Measurements from ENCODE around the gene CDK5. TPM values are rescaled to one million over a fixed set of nuclear protein-coding genes. Genes with fewer than 3 reads are reported as not detected.

Gene CDK5
- total and polyA plus RNA-seq, 2 of the 13 experiments (the other 11 are each of a cell fraction or from before 2014, with no cell fraction given) = 16.4 to 21.3 TPM

DNA sequence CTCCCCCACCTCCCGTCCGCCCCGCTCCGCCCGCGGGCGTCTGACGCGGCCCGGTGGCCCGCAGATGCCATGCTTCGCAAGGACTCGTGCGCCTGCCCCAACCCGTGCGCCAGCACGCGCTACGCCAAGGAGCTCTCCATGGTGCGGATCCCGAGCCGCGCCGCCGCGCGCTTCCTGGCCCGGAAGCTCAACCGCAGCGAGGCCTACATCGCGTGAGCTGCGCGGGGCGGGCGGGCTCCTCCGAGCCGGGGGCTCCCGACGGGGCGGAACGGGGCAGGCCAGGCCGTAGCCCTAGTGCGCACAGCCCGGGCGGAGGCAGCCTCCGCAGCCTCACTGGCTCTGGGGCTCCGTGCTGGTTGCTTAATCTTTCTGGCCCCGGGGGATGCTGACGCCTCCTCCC is 6.6 kb downstream of the CDK5 start:
- Histone ChIP-seq H2AFZ (ENCODE audit: low read length) (no peak overlapping the region), H3K79me2 (ENCODE audit: insufficient read depth, low read length) (no peaks in the 10 kb centered on the region), H3K4me1 (ENCODE audit: insufficient read depth, low read length) (peaks cover 4% of the 10 kb centered on the region), H3K9me3 (ENCODE audit: low read length) (no peaks in the 10 kb centered on the region), H3K9ac (ENCODE audit: insufficient read depth, low read depth, low read length) (no peak overlapping the region), H3K4me3 (replicated peaks in 1 of 3; ENCODE audit: insufficient read depth in 1 of 3, low read depth in 2 of 3, low read length in 3 of 3) (no peak overlapping the region), H3K36me3 (replicated peaks in 1 of 2; ENCODE audit: control insufficient read depth in 1 of 2, insufficient read depth in 2 of 2, low read length in 2 of 2) (0 out of 5 replicates have a peak, but pooled peaks cover 0 to 2% of the 10 kb centered on the region in 2 experiments), H3K4me2 (ENCODE audit: low read depth, low read length) (no peak overlapping the region), H4K20me1 (ENCODE audit: insufficient read depth, low read length) (no peaks in the 10 kb centered on the region), H3K27me3 (ENCODE audit: control insufficient read depth in 1 of 2, insufficient read depth in 2 of 2, low read length in 2 of 2) (peaks cover 1 to 12% of the 10 kb centered on the region in 2 experiments; a peak in 3 of 5 replicates), H3K27ac (ENCODE audit: extremely low read length, insufficient read depth, low read length) (no peak overlapping the region)
- DNase-seq (ENCODE audit: low spot score) (no peak), FAIRE-seq (no peak), ATAC-seq (peak; percentile 42)
- CTCF ChIA-PET (ENCODE audit: low intra/inter-chr PET ratio, low total read pairs) = no interaction called here
- POLR2A ChIA-PET = interaction anchor here (1.0 kb wide), 1 partner anchor 12 kb away, joined by 5 read pairs; no protein-coding TSS in a partner anchor
- 62% methylated on average over 8 of the region's 50 CpGs for WGBS (ENCODE audit: low lambda C conversion rate)
- intact Hi-C loops (cut with micrococcal nuclease; ENCODE audit: unreplicated experiment) (no loop called here), in situ Hi-C loops (cut with HindIII; ENCODE audit: extremely low pct_ligation_motif_present, low pct_unique_long_range_greater_than_20kb) (no loop called here)
- BruUV-seq (replicated peaks) = no TSS peak
- TF ChIP-seq, protein P1, sequence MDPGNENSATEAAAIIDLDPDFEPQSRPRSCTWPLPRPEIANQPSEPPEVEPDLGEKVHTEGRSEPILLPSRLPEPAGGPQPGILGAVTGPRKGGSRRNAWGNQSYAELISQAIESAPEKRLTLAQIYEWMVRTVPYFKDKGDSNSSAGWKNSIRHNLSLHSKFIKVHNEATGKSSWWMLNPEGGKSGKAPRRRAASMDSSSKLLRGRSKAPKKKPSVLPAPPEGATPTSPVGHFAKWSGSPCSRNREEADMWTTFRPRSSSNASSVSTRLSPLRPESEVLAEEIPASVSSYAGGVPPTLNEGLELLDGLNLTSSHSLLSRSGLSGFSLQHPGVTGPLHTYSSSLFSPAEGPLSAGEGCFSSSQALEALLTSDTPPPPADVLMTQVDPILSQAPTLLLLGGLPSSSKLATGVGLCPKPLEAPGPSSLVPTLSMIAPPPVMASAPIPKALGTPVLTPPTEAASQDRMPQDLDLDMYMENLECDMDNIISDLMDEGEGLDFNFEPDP (CRISPR knock-in tag; conservative IDR thresholded peaks at IDR 0.05) = no peak
- TF ChIP-seq ZNF713 (CRISPR knock-in tag; IDR thresholded peaks at IDR 0.05) = no peak
- TF ChIP-seq KDM1A (CRISPR knock-in tag; IDR thresholded peaks at IDR 0.05) = no peak
- TF ChIP-seq, protein P2, sequence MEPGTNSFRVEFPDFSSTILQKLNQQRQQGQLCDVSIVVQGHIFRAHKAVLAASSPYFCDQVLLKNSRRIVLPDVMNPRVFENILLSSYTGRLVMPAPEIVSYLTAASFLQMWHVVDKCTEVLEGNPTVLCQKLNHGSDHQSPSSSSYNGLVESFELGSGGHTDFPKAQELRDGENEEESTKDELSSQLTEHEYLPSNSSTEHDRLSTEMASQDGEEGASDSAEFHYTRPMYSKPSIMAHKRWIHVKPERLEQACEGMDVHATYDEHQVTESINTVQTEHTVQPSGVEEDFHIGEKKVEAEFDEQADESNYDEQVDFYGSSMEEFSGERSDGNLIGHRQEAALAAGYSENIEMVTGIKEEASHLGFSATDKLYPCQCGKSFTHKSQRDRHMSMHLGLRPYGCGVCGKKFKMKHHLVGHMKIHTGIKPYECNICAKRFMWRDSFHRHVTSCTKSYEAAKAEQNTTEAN (CRISPR knock-in tag; conservative IDR thresholded peaks at IDR 0.05) = no peak
- TF ChIP-seq NR2C2 (CRISPR knock-in tag; IDR thresholded peaks at IDR 0.05; ENCODE audit: borderline replicate concordance) = no peak
- TF ChIP-seq KDM2A (CRISPR knock-in tag; IDR thresholded peaks at IDR 0.05; ENCODE audit: borderline replicate concordance, low read depth) = peak; percentile 61; the same call in 1 of the 2 replicates
- no peak for TF ChIP-seq MYNN (CRISPR knock-in tag; IDR thresholded peaks at IDR 0.05; ENCODE audit: low read depth)
- TF ChIP-seq, protein P3, sequence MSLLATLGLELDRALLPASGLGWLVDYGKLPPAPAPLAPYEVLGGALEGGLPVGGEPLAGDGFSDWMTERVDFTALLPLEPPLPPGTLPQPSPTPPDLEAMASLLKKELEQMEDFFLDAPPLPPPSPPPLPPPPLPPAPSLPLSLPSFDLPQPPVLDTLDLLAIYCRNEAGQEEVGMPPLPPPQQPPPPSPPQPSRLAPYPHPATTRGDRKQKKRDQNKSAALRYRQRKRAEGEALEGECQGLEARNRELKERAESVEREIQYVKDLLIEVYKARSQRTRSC (CRISPR knock-in tag; IDR thresholded peaks at IDR 0.05; ENCODE audit: low read depth) = no peak
- TF ChIP-seq BHLHE40 (IDR thresholded peaks at IDR 0.05; ENCODE audit: low read length) = peak; percentile 79
- no peak for TF ChIP-seq PITX1 (CRISPR knock-in tag; IDR thresholded peaks at IDR 0.05)
- TF ChIP-seq SATB2 (CRISPR knock-in tag; IDR thresholded peaks at IDR 0.05) = no peak
- TF ChIP-seq, protein P4, sequence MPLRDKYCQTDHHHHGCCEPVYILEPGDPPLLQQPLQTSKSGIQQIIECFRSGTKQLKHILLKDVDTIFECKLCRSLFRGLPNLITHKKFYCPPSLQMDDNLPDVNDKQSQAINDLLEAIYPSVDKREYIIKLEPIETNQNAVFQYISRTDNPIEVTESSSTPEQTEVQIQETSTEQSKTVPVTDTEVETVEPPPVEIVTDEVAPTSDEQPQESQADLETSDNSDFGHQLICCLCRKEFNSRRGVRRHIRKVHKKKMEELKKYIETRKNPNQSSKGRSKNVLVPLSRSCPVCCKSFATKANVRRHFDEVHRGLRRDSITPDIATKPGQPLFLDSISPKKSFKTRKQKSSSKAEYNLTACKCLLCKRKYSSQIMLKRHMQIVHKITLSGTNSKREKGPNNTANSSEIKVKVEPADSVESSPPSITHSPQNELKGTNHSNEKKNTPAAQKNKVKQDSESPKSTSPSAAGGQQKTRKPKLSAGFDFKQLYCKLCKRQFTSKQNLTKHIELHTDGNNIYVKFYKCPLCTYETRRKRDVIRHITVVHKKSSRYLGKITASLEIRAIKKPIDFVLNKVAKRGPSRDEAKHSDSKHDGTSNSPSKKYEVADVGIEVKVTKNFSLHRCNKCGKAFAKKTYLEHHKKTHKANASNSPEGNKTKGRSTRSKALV (CRISPR knock-in tag; IDR thresholded peaks at IDR 0.05) = peak; percentile 97
- peak; percentile 57; the same call in 1 of the 2 replicates for TF ChIP-seq GABPB1 (CRISPR knock-in tag; IDR thresholded peaks at IDR 0.05)
- TF ChIP-seq, protein P5, sequence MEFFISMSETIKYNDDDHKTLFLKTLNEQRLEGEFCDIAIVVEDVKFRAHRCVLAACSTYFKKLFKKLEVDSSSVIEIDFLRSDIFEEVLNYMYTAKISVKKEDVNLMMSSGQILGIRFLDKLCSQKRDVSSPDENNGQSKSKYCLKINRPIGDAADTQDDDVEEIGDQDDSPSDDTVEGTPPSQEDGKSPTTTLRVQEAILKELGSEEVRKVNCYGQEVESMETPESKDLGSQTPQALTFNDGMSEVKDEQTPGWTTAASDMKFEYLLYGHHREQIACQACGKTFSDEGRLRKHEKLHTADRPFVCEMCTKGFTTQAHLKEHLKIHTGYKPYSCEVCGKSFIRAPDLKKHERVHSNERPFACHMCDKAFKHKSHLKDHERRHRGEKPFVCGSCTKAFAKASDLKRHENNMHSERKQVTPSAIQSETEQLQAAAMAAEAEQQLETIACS (CRISPR knock-in tag; IDR thresholded peaks at IDR 0.05) = peak; percentile 24; the same call in 1 of the 2 replicates
- TF ChIP-seq GZF1 (CRISPR knock-in tag; IDR thresholded peaks at IDR 0.05) = no peak
- TF ChIP-seq, protein P6, sequence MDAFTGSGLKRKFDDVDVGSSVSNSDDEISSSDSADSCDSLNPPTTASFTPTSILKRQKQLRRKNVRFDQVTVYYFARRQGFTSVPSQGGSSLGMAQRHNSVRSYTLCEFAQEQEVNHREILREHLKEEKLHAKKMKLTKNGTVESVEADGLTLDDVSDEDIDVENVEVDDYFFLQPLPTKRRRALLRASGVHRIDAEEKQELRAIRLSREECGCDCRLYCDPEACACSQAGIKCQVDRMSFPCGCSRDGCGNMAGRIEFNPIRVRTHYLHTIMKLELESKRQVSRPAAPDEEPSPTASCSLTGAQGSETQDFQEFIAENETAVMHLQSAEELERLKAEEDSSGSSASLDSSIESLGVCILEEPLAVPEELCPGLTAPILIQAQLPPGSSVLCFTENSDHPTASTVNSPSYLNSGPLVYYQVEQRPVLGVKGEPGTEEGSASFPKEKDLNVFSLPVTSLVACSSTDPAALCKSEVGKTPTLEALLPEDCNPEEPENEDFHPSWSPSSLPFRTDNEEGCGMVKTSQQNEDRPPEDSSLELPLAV (CRISPR knock-in tag; conservative IDR thresholded peaks at IDR 0.05; ENCODE audit: low read depth) = no peak

Data from HepG2 (cell line).